NCI-H2029 (cell line): ENCODE results near the gene CAPN2.

Source experiments
- DNase-seq: peaks from one replicate; lab custom pipeline; 2025; lab: John Stamatoyannopoulos, UW

CAPN2 gene

GRCh38 chr1:223761411-223761810, 49.1 kb downstream of the CAPN2 start:
- DNase-seq: no peak

GRCh38 chr1:223763251-223763650, 50.9 kb downstream of the CAPN2 start:
- DNase-seq: no peak

- no peak for DNase-seq
Measured at GRCh38 chr1:223763881-223764280, 51.5 kb downstream of the CAPN2 start.

- peak; percentile 66 for DNase-seq
Measured at GRCh38 chr1:223765036-223765718, 52.8 kb downstream of the CAPN2 start.

GRCh38 chr1:223765719-223766340, 53.5 kb downstream of the CAPN2 start:
- DNase-seq: peak; percentile 59

- DNase-seq: no peak
Measured at GRCh38 chr1:223770621-223771315, 58.4 kb downstream of the CAPN2 start.

GRCh38 chr1:223771469-223771813, 59.1 kb downstream of the CAPN2 start:
- DNase-seq: no peak

GRCh38 chr1:223771814-223772770, 59.8 kb downstream of the CAPN2 start:
- no peak for DNase-seq

GRCh38 chr1:223772771-223773160, 60.4 kb downstream of the CAPN2 start:
- DNase-seq: no peak

GRCh38 chr1:223774134-223774814, 61.9 kb downstream of the CAPN2 start:
- DNase-seq: no peak

GRCh38 chr1:223775054-223775453, 62.7 kb downstream of the CAPN2 start:
- DNase-seq: no peak

GRCh38 chr1:223775711-223776074, 63.4 kb downstream of the CAPN2 start:
- no peak for DNase-seq

GRCh38 chr1:223776075-223776814, 63.9 kb downstream of the CAPN2 start:
- no peak for DNase-seq

GRCh38 chr1:223776826-223777454, 64.6 kb downstream of the CAPN2 start:
- no peak for DNase-seq

GRCh38 chr1:223780318-223780717, 68.0 kb downstream of the CAPN2 start:
- no peak for DNase-seq

- no peak for DNase-seq
Measured at GRCh38 chr1:223780949-223781348, 68.6 kb downstream of the CAPN2 start.

- DNase-seq: no peak
Measured at GRCh38 chr1:223783676-223784075, 71.3 kb downstream of the CAPN2 start.

GRCh38 chr1:223784541-223784940, 72.2 kb downstream of the CAPN2 start:
- no peak for DNase-seq

- DNase-seq: no peak
Measured at GRCh38 chr1:223785808-223786207, 73.5 kb downstream of the CAPN2 start.

GRCh38 chr1:223788746-223789415, 76.5 kb downstream of the CAPN2 start:
- DNase-seq: no peak
